ENCODE results near the gene LGMN. TPM values are rescaled to one million over a fixed set of nuclear protein-coding genes. Genes with fewer than 3 reads are reported as not detected.
A peak's percentile ranks its signal among the peaks of the same experiment; 100 is the strongest.

LGMN gene
- total RNA-seq, 1 experiment from 2014 or later = 40.3 TPM

- DNase-seq (ENCODE audit: low read depth) = no peak
Measured at GRCh38 chr14:92677955-92678354, 70.5 kb downstream of the LGMN start.

GRCh38 chr14:92677087-92677668 is 71.2 kb downstream of the LGMN start:
- no peak for DNase-seq (ENCODE audit: low read depth)

GRCh38 chr14:92676403-92677086 is 71.9 kb downstream of the LGMN start:
- DNase-seq (ENCODE audit: low read depth) = no peak

GRCh38 chr14:92675976-92676375 is 72.5 kb downstream of the LGMN start:
- no peak for DNase-seq (ENCODE audit: low read depth)

- no peak for DNase-seq (ENCODE audit: low read depth)
Measured at GRCh38 chr14:92675421-92675820, 73.0 kb downstream of the LGMN start.

GRCh38 chr14:92673601-92674150 is 74.8 kb downstream of the LGMN start:
- no peak for DNase-seq (ENCODE audit: low read depth)

- DNase-seq (ENCODE audit: low read depth) = peak; percentile 58
Measured at GRCh38 chr14:92670643-92671366, 77.6 kb downstream of the LGMN start.

- peak; percentile 95 for DNase-seq (ENCODE audit: low read depth)
Measured at GRCh38 chr14:92670160-92670559, 78.3 kb downstream of the LGMN start.

GRCh38 chr14:92668276-92668973 is 80.0 kb downstream of the LGMN start:
- DNase-seq (ENCODE audit: low read depth) = no peak

- no peak for DNase-seq (ENCODE audit: low read depth)
Measured at GRCh38 chr14:92666251-92666650, 82.2 kb downstream of the LGMN start.

- DNase-seq (ENCODE audit: low read depth) = no peak
Measured at GRCh38 chr14:92665661-92666110, 82.7 kb downstream of the LGMN start.

GRCh38 chr14:92663049-92663448 is 85.4 kb downstream of the LGMN start:
- no peak for DNase-seq (ENCODE audit: low read depth)

GRCh38 chr14:92660571-92660970 is 87.9 kb downstream of the LGMN start:
- no peak for DNase-seq (ENCODE audit: low read depth)

GRCh38 chr14:92659765-92660561 is 88.5 kb downstream of the LGMN start:
- DNase-seq (ENCODE audit: low read depth) = no peak

GRCh38 chr14:92658684-92659083 is 89.7 kb downstream of the LGMN start:
- no peak for DNase-seq (ENCODE audit: low read depth)

- DNase-seq (ENCODE audit: low read depth) = no peak
Measured at GRCh38 chr14:92658160-92658559, 90.3 kb downstream of the LGMN start.

- DNase-seq (ENCODE audit: low read depth) = no peak
Measured at GRCh38 chr14:92657457-92658142, 90.8 kb downstream of the LGMN start.

GRCh38 chr14:92656306-92657081 is 91.9 kb downstream of the LGMN start:
- DNase-seq (ENCODE audit: low read depth) = no peak

- no peak for DNase-seq (ENCODE audit: low read depth)
Measured at GRCh38 chr14:92655419-92656201, 92.8 kb downstream of the LGMN start.

Data from RPMI7951 (cell line).